K562 (cell line): ENCODE results near the gene TLE3. TPM values are rescaled to one million over a fixed set of nuclear protein-coding genes. Genes with fewer than 3 reads are reported as not detected.

ENCODE experiments used
- ATF1 ChIP-seq, 2 experiments: fragments of 450-650 bp in 1 of 2; IDR thresholded peaks; 2 replicates each; pipeline ENCODE4 v1.6.1; 2016; ENCODE audit warnings: missing compliant biosample characterization in 1 of 2, missing genetic modification characterization in 1 of 2
- IFI16 ChIP-seq: fragments of 250-450 bp; sonication (Bioruptor Pico); IDR thresholded peaks from 2 replicates; pipeline ENCODE4 v2.1.2; 2022; ENCODE audit warnings: mild to moderate bottlenecking, inconsistent platforms
- POU5F1 ChIP-seq: fragments of 150-350 bp; IDR thresholded peaks from 2 replicates; pipeline ENCODE4 v1.6.1; 2014; ENCODE audit warnings: borderline replicate concordance, low read length, low read depth, mild to moderate bottlenecking; ENCODE audit not compliant: partially characterized antibody
- PYGO2 ChIP-seq: fragments of 450-650 bp; IDR thresholded peaks from 2 replicates; pipeline ENCODE4 v1.6.1; 2016; ENCODE audit warnings: mild to moderate bottlenecking, missing genetic modification characterization, moderate library complexity, missing compliant biosample characterization
- RBM14 ChIP-seq: fragments of 200-400 bp; formaldehyde crosslinking; IDR thresholded peaks from 2 replicates; pipeline ENCODE4 v1.6.1; 2018; ENCODE audit warnings: low read depth, mild to moderate bottlenecking, low read length, moderate library complexity, borderline replicate concordance; ENCODE audit not compliant: insufficient read depth
- ZBTB9 ChIP-seq: fragments of 450-650 bp; formaldehyde crosslinking; IDR thresholded peaks from 2 replicates; pipeline ENCODE4 v1.4.0; 2020; ENCODE audit warnings: mild to moderate bottlenecking, moderate library complexity
- ZC3H11A ChIP-seq: IDR thresholded peaks from 2 replicates; pipeline ENCODE4 v1.6.1; 2012; ENCODE audit warnings: low read depth, low read length, improper control_type of control experiment
- ZFP30 ChIP-seq: fragments of 250-450 bp; sonication (Bioruptor Pico); IDR thresholded peaks from 2 replicates; pipeline ENCODE4 v1.8.0; 2022; ENCODE audit warnings: moderate library complexity, mild to moderate bottlenecking, inconsistent platforms, borderline replicate concordance
- ZNF347 ChIP-seq: fragments of 450-650 bp; formaldehyde crosslinking; IDR thresholded peaks from 2 replicates; pipeline ENCODE4 v1.4.0; 2020; ENCODE audit warnings: low read depth, mild to moderate bottlenecking, moderate library complexity
- ZNF696 ChIP-seq: fragments of 250-450 bp; sonication (Bioruptor Pico); conservative IDR thresholded peaks from 2 replicates; pipeline ENCODE4 v1.4.0; 2020; ENCODE audit warnings: mild to moderate bottlenecking, moderate library complexity
- polyA plus RNA-seq, 8 experiments: library from polyadenylated mRNA; depleted of rRNA in 4 of 8; stranded (reverse) in 5 of 8; unstranded in 3 of 8; fragments of >200 nt; fragmentation: Nextera tagmentation in 2 of 8; fragmentation: Illumina TruSeq in 1 of 8; extraction: Ambion mirVana in 2 of 8; extraction: Trizol in 1 of 8; gene quantifications; 2 replicates each; pipeline versions ENCODE4 v1.2.1 to v1.2.3, GENCODE V29; 2011 to 2014; ENCODE audit warnings: inconsistent platforms in 1 of 8, missing spikeins in 1 of 8
- total RNA-seq, 7 experiments: library from RNA; depleted of rRNA in 6 of 7; stranded (reverse); fragments of >200 nt in 6 of 7; fragmentation: Illumina TruSeq in 2 of 7; extraction: Trizol in 2 of 7; gene quantifications; 2 replicates each; pipeline versions ENCODE4 v1.2.1 to v1.2.3, GENCODE V29; 2011 to 2021; ENCODE audit warnings: low replicate concordance in 1 of 7
- TF ChIP-seq, protein P1 (sequence below): sonication (generic); formaldehyde crosslinking; IDR thresholded peaks from 2 replicates; pipeline ENCODE4 v1.8.1; 2023; ENCODE audit warnings: missing genetic modification reagents, mild to moderate bottlenecking, borderline replicate concordance
- TF ChIP-seq, protein P2 (sequence below): fragments of 450-650 bp; IDR thresholded peaks from 2 replicates; pipeline ENCODE4 v1.6.1; 2017; ENCODE audit warnings: antibody characterized with exemption, mild to moderate bottlenecking
- TF ChIP-seq, protein P3 (sequence below): fragments of 250-450 bp; sonication (Bioruptor Pico); IDR thresholded peaks from 2 replicates; pipeline ENCODE4 v1.5.0; 2020; ENCODE audit warnings: mild to moderate bottlenecking, borderline replicate concordance

Gene TLE3
- total and polyA plus RNA-seq, 9 of the 15 experiments (the other 6 are each of a cell fraction or from before 2014, with no cell fraction given), result 1.5 to 84.2 (median 14.1) TPM

DNA sequence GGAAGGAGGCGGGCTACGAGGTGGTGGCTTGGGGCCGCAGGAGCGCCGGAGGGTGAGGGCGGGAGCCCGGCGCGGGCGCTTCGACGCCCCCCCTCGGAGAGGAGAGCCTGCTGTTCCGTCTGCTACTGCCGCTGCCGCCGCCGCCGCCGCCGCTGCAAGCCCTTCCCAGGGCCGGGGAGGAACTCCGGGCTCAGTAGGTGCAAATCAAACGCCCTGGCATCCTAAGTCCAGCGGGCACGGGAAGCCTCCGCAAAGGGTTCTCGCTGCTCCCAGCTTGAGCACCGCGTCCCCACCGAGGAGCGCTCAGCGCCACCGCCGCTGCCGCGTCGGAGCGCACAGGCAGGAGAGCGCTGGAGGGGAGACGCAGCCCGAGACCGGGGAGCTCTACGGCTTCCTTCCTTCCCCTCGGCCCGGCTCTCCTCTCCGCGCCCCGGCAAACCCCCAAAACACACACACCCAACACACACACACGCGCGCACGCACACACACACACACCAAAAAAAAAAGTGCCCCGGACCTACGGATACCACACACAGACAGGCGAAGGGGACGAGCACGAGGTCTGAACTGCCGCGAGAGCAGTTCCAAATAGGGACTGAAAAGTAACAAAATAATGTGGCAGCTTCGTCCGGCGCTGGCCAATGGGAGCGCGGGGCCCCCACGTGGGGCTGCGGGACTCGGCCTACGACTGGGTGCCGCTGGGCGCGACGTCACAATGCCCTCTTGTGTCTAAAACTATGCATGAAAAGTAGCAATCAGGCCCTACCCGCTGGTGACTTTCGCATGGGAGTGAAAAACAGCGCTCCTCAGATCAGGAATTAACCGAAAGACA is at the start of gene TLE3 (continued):
- TF ChIP-seq, protein P1, sequence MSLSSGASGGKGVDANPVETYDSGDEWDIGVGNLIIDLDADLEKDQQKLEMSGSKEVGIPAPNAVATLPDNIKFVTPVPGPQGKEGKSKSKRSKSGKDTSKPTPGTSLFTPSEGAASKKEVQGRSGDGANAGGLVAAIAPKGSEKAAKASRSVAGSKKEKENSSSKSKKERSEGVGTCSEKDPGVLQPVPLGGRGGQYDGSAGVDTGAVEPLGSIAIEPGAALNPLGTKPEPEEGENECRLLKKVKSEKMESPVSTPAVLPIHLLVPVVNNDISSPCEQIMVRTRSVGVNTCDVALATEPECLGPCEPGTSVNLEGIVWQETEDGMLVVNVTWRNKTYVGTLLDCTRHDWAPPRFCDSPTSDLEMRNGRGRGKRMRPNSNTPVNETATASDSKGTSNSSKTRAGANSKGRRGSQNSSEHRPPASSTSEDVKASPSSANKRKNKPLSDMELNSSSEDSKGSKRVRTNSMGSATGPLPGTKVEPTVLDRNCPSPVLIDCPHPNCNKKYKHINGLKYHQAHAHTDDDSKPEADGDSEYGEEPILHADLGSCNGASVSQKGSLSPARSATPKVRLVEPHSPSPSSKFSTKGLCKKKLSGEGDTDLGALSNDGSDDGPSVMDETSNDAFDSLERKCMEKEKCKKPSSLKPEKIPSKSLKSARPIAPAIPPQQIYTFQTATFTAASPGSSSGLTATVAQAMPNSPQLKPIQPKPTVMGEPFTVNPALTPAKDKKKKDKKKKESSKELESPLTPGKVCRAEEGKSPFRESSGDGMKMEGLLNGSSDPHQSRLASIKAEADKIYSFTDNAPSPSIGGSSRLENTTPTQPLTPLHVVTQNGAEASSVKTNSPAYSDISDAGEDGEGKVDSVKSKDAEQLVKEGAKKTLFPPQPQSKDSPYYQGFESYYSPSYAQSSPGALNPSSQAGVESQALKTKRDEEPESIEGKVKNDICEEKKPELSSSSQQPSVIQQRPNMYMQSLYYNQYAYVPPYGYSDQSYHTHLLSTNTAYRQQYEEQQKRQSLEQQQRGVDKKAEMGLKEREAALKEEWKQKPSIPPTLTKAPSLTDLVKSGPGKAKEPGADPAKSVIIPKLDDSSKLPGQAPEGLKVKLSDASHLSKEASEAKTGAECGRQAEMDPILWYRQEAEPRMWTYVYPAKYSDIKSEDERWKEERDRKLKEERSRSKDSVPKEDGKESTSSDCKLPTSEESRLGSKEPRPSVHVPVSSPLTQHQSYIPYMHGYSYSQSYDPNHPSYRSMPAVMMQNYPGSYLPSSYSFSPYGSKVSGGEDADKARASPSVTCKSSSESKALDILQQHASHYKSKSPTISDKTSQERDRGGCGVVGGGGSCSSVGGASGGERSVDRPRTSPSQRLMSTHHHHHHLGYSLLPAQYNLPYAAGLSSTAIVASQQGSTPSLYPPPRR (CRISPR knock-in tag), result no peak
- TF ChIP-seq ATF1 (CRISPR knock-in tag; IDR thresholded peaks at IDR 0.05) (no peak), ATF1 (tag; IDR thresholded peaks at IDR 0.05) (peak; percentile 93), ZC3H11A (no peak), IFI16 (CRISPR knock-in tag) (no peak), PYGO2 (no peak), POU5F1 (no peak), ZNF696 (CRISPR knock-in tag) (no peak), ZBTB9 (CRISPR knock-in tag) (peak; percentile 25; the same call in 1 of the 2 replicates), ZFP30 (CRISPR knock-in tag) (no peak), ZNF347 (no peak), RBM14 (no peak)
- TF ChIP-seq, protein P2, sequence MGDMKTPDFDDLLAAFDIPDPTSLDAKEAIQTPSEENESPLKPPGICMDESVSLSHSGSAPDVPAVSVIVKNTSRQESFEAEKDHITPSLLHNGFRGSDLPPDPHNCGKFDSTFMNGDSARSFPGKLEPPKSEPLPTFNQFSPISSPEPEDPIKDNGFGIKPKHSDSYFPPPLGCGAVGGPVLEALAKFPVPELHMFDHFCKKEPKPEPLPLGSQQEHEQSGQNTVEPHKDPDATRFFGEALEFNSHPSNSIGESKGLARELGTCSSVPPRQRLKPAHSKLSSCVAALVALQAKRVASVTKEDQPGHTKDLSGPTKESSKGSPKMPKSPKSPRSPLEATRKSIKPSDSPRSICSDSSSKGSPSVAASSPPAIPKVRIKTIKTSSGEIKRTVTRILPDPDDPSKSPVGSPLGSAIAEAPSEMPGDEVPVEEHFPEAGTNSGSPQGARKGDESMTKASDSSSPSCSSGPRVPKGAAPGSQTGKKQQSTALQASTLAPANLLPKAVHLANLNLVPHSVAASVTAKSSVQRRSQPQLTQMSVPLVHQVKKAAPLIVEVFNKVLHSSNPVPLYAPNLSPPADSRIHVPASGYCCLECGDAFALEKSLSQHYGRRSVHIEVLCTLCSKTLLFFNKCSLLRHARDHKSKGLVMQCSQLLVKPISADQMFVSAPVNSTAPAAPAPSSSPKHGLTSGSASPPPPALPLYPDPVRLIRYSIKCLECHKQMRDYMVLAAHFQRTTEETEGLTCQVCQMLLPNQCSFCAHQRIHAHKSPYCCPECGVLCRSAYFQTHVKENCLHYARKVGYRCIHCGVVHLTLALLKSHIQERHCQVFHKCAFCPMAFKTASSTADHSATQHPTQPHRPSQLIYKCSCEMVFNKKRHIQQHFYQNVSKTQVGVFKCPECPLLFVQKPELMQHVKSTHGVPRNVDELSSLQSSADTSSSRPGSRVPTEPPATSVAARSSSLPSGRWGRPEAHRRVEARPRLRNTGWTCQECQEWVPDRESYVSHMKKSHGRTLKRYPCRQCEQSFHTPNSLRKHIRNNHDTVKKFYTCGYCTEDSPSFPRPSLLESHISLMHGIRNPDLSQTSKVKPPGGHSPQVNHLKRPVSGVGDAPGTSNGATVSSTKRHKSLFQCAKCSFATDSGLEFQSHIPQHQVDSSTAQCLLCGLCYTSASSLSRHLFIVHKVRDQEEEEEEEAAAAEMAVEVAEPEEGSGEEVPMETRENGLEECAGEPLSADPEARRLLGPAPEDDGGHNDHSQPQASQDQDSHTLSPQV, result no peak
- TF ChIP-seq, protein P3, sequence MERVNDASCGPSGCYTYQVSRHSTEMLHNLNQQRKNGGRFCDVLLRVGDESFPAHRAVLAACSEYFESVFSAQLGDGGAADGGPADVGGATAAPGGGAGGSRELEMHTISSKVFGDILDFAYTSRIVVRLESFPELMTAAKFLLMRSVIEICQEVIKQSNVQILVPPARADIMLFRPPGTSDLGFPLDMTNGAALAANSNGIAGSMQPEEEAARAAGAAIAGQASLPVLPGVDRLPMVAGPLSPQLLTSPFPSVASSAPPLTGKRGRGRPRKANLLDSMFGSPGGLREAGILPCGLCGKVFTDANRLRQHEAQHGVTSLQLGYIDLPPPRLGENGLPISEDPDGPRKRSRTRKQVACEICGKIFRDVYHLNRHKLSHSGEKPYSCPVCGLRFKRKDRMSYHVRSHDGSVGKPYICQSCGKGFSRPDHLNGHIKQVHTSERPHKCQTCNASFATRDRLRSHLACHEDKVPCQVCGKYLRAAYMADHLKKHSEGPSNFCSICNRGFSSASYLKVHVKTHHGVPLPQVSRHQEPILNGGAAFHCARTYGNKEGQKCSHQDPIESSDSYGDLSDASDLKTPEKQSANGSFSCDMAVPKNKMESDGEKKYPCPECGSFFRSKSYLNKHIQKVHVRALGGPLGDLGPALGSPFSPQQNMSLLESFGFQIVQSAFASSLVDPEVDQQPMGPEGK (CRISPR knock-in tag), result no peak
